ENCODE data around the gene PADI1.

DNA sequence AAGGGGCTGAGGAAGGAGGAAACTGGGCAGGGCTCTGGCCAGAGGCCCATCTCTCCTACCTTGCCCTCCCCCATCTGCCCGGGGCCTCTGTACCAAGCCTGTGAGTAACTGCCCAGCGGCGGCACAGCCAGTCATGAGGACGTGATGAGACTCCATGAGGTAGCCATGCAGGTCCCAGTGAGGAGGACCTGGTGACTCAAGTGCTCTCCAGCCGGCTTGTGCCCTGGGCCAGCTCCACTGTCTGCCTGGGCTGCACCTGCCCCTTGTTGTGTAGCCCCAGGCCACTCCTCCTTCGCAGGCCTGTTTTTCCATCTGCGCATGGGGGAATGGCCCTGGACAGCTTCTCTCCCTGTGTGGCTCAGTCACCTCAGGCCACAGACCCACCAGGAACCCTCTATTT, 42.0 kb upstream of the PADI1 start:
- TF ChIP-seq EZH2phosphoT487 (IDR thresholded peaks at IDR 0.05; ENCODE audit: borderline replicate concordance, low read depth, low read length) (no peak), CTCF (conservative IDR thresholded peaks at IDR 0.05; ENCODE audit: low read length) (no peak)
